Right atrium auricular region (tissue), 2 donors: Measurements from ENCODE around the gene PHACTR4. TPM values are rescaled to one million over a fixed set of nuclear protein-coding genes. Genes with fewer than 3 reads are reported as not detected.

Source experiments
- DNase-seq: peaks from one replicate; pipeline ENCODE4 v3.0.0-alpha.2; 2019; ENCODE audit warnings: low spot score
- H3K27ac ChIP-seq, 2 donors: fragments of 200-600 bp; sonication (generic); 1 replicate in 1 of 2; 2 replicates in 1 of 2; pipeline ENCODE4 v1.5.1; 2016 to 2019
- H3K27me3 ChIP-seq, 2 donors: fragments of 200-600 bp; sonication (generic); one replicate each; pipeline versions ENCODE4 v1.5.1 to v1.6.0; 2017 to 2019
- H3K36me3 ChIP-seq: fragments of 200-600 bp; sonication (generic); one replicate; pipeline ENCODE4 v1.5.1; 2016
- H3K4me1 ChIP-seq, 2 donors: fragments of 200-600 bp; sonication (generic); one replicate each; pipeline versions ENCODE4 v1.5.1 to v1.6.0; 2017 to 2019
- H3K4me3 ChIP-seq, 2 donors: fragments of 200-600 bp; sonication (generic); 1 replicate in 1 of 2; 2 replicates in 1 of 2; pipeline ENCODE4 v1.5.1; 2017 to 2019; ENCODE audit warnings: mild to moderate bottlenecking in 1 of 2, moderate library complexity in 1 of 2
- H3K9me3 ChIP-seq, 2 donors: fragments of 200-600 bp; sonication (generic); one replicate each; pipeline ENCODE4 v1.5.1; 2019
- total RNA-seq, 2 donors: library from RNA; depleted of rRNA; stranded (reverse); fragments of >200 nt; gene quantifications; one replicate each; pipeline ENCODE4 v1.1.0, GENCODE V29; 2016
- TF ChIP-seq, protein P1 (sequence below), 2 donors: fragments of 200-600 bp; sonication (generic); IDR thresholded peaks; one replicate each; pipeline ENCODE4 v1.5.1; 2019; ENCODE audit warnings: antibody characterized with exemption in 2 of 2

The PHACTR4 gene
- total RNA-seq, 2 donors from 2014 or later: 15.8 to 22.4 TPM

DNA sequence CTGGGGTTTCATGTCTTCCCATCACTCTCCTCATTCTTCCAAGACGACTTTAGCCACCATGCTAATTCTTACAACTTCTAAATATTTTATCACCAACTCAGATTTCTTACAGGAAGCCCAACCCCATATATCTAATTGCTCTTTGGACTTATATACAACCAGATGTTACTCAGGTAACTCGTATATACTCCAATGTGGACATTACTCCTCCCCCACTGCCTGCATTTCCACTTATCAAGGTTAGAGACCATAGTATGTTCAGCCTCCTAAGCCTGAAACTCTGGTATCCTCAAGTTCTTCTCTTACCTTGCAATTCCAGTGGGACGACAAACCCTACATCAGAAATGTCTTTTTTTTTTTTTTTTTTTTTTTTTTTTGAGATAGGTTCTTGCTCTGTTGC, 133.6 kb downstream of the PHACTR4 start:
- TF ChIP-seq, protein P1, sequence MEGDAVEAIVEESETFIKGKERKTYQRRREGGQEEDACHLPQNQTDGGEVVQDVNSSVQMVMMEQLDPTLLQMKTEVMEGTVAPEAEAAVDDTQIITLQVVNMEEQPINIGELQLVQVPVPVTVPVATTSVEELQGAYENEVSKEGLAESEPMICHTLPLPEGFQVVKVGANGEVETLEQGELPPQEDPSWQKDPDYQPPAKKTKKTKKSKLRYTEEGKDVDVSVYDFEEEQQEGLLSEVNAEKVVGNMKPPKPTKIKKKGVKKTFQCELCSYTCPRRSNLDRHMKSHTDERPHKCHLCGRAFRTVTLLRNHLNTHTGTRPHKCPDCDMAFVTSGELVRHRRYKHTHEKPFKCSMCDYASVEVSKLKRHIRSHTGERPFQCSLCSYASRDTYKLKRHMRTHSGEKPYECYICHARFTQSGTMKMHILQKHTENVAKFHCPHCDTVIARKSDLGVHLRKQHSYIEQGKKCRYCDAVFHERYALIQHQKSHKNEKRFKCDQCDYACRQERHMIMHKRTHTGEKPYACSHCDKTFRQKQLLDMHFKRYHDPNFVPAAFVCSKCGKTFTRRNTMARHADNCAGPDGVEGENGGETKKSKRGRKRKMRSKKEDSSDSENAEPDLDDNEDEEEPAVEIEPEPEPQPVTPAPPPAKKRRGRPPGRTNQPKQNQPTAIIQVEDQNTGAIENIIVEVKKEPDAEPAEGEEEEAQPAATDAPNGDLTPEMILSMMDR (IDR thresholded peaks at IDR 0.05): no peak
- Histone ChIP-seq H3K4me3 (no peak overlapping the region), H3K9me3 (no peaks in the 10 kb centered on the region), H3K27ac (no peak overlapping the region), H3K36me3 (peaks cover 9% of the 10 kb centered on the region), H3K27me3 (no peaks in the 10 kb centered on the region), H3K4me1 (peaks cover 0 to 17% of the 10 kb centered on the region in 2 donors)
- DNase-seq: no peak

DNA sequence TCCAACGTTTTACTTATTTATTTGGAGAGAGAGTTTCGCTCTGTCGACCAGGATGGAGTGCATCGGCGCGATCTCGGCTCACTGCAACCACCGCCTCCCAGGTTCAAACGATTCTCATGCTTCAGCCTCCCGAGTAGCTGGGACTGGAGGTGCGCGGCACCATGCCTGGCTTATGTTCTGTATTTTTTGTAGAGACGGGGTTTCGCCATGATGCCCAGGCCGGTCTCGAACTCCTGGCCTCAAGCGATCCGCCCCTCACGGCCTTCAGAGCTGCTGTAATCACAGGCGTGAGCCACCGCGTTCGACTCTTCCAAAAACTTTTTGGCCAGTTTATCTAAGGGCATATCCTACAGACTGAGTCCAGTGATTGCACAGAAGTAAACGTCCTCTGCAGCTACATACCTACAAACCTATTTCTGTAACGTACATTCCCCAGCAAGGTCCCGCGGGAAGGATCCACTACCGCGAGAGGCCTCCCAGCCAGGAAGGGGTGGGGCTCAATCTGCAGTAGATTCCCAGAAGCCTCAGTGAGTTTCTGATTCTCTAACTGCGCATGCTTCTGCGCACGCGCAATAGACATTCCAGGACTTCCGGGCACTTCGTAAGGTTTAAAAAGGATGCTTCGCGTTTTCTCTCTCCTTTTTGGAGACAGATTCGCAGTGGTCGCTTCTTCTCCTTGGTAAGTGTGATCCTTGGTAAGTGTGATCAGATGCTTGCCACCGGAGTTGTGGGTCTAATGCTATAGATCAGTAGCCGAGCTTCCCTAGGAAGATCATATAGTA, 136.1 kb downstream of the PHACTR4 start, which contains the start of gene RCC1:
Gene RCC1 (plus strand): TSS at position 638 of the 782 bp plus-strand sequence. CDS start 23,824 bp downstream, outside the sequence.
- peaks cover 0 to 42% of the 10 kb centered on the region in 2 donors for H3K4me1 ChIP-seq
- DNase-seq: peak; percentile 98
- H3K4me3 ChIP-seq: peak within 1 kb of the TSS; percentile 69 to 78
- H3K27me3 ChIP-seq: no peaks in the 10 kb centered on the region
- H3K36me3 ChIP-seq: peaks cover 30% of the 10 kb centered on the region
- peak within 1 kb of the TSS; percentile 81 to 85 for H3K27ac ChIP-seq
- H3K9me3 ChIP-seq: no peaks in the 10 kb centered on the region
- TF ChIP-seq, protein P1 (IDR thresholded peaks at IDR 0.05): no peak

DNA sequence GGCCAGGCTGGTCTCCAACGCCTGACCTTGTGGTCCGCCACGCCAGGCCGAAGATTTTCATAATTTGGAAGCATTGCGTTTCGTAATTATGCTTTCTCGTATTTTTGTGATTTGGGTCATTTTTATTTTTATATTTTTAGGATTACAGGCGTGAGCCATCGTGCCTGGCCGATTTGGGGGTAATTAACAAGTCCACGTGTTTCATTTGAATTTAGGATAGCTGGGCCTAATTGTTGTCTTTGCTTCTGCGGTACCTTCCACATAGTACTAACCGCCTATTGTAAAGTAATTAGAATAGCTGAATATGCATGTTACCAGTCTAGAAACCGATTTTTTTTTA, 137.3 kb downstream of the PHACTR4 start:
- Histone ChIP-seq H3K36me3 (peaks cover 43% of the 10 kb centered on the region), H3K27ac (peak overlapping the region; percentile 81 to 85), H3K27me3 (no peaks in the 10 kb centered on the region), H3K4me1 (peaks cover 0 to 46% of the 10 kb centered on the region in 2 donors), H3K4me3 (peak overlapping the region; percentile 69 to 78), H3K9me3 (no peaks in the 10 kb centered on the region)
- no peak for DNase-seq
- TF ChIP-seq, protein P1 (IDR thresholded peaks at IDR 0.05): no peak

DNA sequence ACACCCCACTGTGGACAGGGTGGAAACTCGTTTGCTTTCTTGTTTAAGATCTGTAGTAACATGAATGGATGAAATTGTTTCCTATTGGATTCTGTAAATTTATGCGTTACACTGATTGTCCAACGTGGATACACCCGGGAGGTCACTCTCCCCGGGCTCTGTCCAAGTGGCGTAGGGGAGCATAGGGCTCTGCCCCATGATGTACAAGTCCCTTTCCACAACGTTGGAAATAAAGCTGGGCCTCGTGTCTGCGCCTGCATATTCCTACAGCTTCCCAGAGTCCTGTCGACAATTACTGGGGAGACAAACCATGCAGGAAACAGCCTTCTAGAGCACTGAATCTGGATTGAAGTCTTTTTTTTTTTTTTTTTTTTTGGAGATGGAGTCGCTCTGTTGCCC, 137.7 kb downstream of the PHACTR4 start:
- peaks cover 47% of the 10 kb centered on the region for H3K36me3 ChIP-seq
- H3K4me1 ChIP-seq: peaks cover 0 to 46% of the 10 kb centered on the region in 2 donors
- H3K27ac ChIP-seq: peak overlapping the region; percentile 81 to 85
- TF ChIP-seq, protein P1 (IDR thresholded peaks at IDR 0.05): no peak
- no peaks in the 10 kb centered on the region for H3K9me3 ChIP-seq
- DNase-seq: no peak
- H3K4me3 ChIP-seq: peak overlapping the region; percentile 69 to 78
- H3K27me3 ChIP-seq: no peaks in the 10 kb centered on the region

DNA sequence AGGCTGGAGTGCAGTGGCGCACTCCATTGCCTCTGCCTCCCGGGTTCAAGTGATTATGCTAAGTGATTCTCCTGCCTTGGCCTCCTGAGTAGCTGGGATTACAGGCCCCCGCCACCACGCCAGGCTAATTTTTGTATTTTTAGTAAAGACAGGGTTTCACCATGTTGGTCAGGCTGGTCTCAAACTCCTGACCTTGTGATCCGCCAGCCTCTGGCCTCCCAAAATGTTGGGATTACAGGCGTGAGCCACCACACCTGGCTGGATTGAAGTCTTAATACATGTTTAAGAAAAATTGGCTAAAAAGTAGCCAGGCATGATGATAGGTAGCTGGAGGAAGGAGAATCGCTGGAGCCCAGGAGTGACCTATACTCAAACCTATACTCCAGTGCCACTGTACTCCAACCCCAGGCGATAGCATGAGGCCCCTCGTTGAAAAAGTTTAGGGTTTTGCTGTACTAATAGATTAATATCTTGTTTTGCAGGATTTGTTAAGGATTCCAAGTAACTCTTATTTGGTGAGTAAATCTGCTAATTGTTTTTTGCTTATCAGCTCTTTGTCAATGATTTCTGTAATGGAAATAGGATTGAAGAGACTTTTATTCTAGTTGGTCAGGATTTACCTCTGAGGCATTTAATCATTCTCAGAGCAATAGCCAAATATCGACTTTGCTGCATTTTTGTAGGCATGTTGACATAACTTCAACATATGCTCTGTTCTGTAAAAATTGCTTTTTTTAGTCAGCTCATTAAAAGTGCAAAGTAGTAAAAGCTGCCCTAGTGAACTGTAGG, 138.3 kb downstream of the PHACTR4 start:
- H3K27me3 ChIP-seq: no peaks in the 10 kb centered on the region
- peak overlapping the region; percentile 23 to 85 for H3K27ac ChIP-seq
- peak overlapping the region; percentile 69 to 78 for H3K4me3 ChIP-seq
- H3K36me3 ChIP-seq: peaks cover 52% of the 10 kb centered on the region
- no peak for DNase-seq
- TF ChIP-seq, protein P1 (IDR thresholded peaks at IDR 0.05): no peak
- H3K9me3 ChIP-seq: no peaks in the 10 kb centered on the region
- peaks cover 0 to 46% of the 10 kb centered on the region in 2 donors for H3K4me1 ChIP-seq
